Sigmoid colon (tissue), 4 donors: ENCODE measurements around the gene PDCL2.

Source experiments
- CTCF ChIP-seq, 4 experiments: fragments of 450-650 bp in 3 of 4; fragments of 200-600 bp in 1 of 4; IDR thresholded peaks; one replicate each; pipeline ENCODE4 v1.5.1; 2016 to 2019; ENCODE audit warnings: antibody characterized with exemption in 4 of 4, mild to moderate bottlenecking in 3 of 4, moderate library complexity in 2 of 4
- EP300 ChIP-seq, 4 donors: sonication (generic); formaldehyde crosslinking; IDR thresholded peaks; one replicate each; pipeline ENCODE4 v1.6.1; 2017; ENCODE audit warnings: antibody characterized with exemption in 4 of 4
- POLR2AphosphoS5 ChIP-seq, 4 donors: sonication (generic); formaldehyde crosslinking; IDR thresholded peaks; one replicate each; pipeline ENCODE4 v1.6.1; 2017; ENCODE audit warnings: antibody characterized with exemption in 4 of 4

DNA sequence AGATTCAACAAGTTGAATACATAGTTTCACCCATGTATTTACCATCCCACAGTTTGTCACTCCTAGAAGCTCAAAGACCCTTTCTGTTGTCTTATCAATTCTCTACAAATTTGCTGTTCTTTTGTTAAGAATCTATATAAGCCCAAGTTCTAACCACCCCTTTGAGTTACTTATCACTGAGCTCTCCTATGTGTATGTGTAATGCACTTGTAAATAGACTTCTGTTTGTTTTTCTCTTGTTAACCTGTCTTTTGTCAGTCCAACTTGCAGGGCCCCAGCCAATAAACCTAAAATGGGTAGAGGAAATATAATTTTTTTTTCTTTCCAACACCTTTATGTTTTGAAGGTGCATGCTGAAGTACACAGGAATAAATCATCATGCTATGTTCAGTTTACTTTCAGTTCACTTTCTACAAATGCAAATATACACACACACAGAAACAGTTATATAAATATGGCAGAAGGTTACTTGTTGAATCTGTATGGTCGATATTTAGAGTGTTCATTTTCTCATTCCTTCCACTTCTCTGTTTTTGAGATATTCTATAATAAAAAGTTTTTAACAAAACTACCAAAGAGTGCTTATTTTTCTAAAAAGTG is 23.0 kb downstream of the PDCL2 start:
- TF ChIP-seq POLR2AphosphoS5 (IDR thresholded peaks at IDR 0.05) (no peak), CTCF (IDR thresholded peaks at IDR 0.05) (no peak), EP300 (IDR thresholded peaks at IDR 0.05) (no peak)
